HCT116 (cell line): Measurements from ENCODE around the gene PRDX2. TPM values are rescaled to one million over a fixed set of nuclear protein-coding genes. Genes with fewer than 3 reads are reported as not detected.

Experiments
- ATAC-seq: fragments of 200-7000 bp; cut with Tn5 transposase; 2 replicates; pipeline ENCODE4 v1.9.1; 2020; ENCODE audit warnings: mild to moderate bottlenecking, moderate library complexity
- BruUV-seq: library from RNA; stranded (reverse); fragments of 400-500 nt; replicated peaks from 2 replicates; lab custom pipeline; 2021; lab: Mats Ljungman, UMichigan
- CTCF ChIA-PET: fragments of 300-600 bp; sonication (Branson Sonifier 250); formaldehyde crosslinking; loops from one replicate; lab custom pipeline; 2021; ENCODE audit warnings: antibody characterized with exemption; lab: Charles Lee
- POLR2A ChIA-PET: fragments of 300-600, 350-600 bp; sonication (Branson Sonifier 250); formaldehyde crosslinking; loops from one replicate; lab custom pipeline; 2021; ENCODE audit warnings: antibody characterized with exemption; lab: Charles Lee
- RAD21 ChIA-PET, 2 experiments: fragments of 300-600 bp; sonication (Branson Sonifier 250); formaldehyde crosslinking; loops; one replicate each; lab custom pipeline; 2023; ENCODE audit warnings: low total read pairs in 2 of 2; ENCODE audit not compliant: uncharacterized antibody in 2 of 2, unreplicated experiment in 2 of 2, low non-redundant PET in 1 of 2; lab: Charles Lee
- DNase-seq: peaks from one replicate; pipeline ENCODE4 v3.0.0-alpha.2; 2010; ENCODE audit warnings: low read depth, low spot score
- H2AFZ ChIP-seq: fragments of 200-600 bp; shearing (Covaris generic), sonication (generic); 2 replicates; pipeline ENCODE4 v1.6.1; 2017; ENCODE audit warnings: low read depth, mixed run types, mixed read lengths, antibody characterized with exemption, low read length; ENCODE audit not compliant: poor library complexity, severe bottlenecking
- H3K27ac ChIP-seq: 2 replicates; pipeline ENCODE4 v1.5.1; 2012; ENCODE audit warnings: low read depth, low read length
- H3K27me3 ChIP-seq: fragments of 200-600 bp; sonication (generic); 2 replicates; pipeline ENCODE4 v1.6.1; 2016; ENCODE audit warnings: mixed run types, low read length, mixed read lengths; ENCODE audit not compliant: insufficient read depth
- H3K36me3 ChIP-seq, 2 experiments: fragments of 200-500 bp in 1 of 2; fragments of 200-600 bp in 1 of 2; sonication (Bioruptor generic) in 1 of 2; sonication (generic) in 1 of 2; 2 replicates each; pipeline versions ENCODE4 v1.5.1 to v1.6.1; 2014 to 2016; ENCODE audit warnings: low read length in 2 of 2, inconsistent platforms in 1 of 2, mixed read lengths in 1 of 2, mixed run types in 1 of 2; ENCODE audit not compliant: insufficient read depth in 2 of 2, control insufficient read depth in 1 of 2
- H3K4me1 ChIP-seq, 2 experiments: fragments of 200-600 bp in 1 of 2; sonication (generic) in 1 of 2; 2 replicates each; pipeline versions ENCODE4 v1.5.1 to v1.6.1; 2012 to 2017; ENCODE audit warnings: low read length in 2 of 2, inconsistent platforms in 1 of 2, mild to moderate bottlenecking in 1 of 2, mixed read lengths in 1 of 2, mixed run types in 1 of 2, moderate library complexity in 1 of 2; ENCODE audit not compliant: insufficient read depth in 2 of 2, control insufficient read depth in 1 of 2
- H3K4me2 ChIP-seq: fragments of 200-600 bp; sonication (generic); 2 replicates; pipeline ENCODE4 v1.6.1; 2017; ENCODE audit warnings: mixed run types, low read length, mixed read lengths
- H3K4me3 ChIP-seq, 2 experiments: fragments of 200-600 bp in 1 of 2; sonication (generic) in 1 of 2; replicated peaks in 1 of 2; 2 replicates each; pipeline ENCODE4 v1.5.1; 2011 to 2016; ENCODE audit warnings: low read length in 2 of 2, control low read depth in 1 of 2, low read depth in 1 of 2, mild to moderate bottlenecking in 1 of 2, mixed read lengths in 1 of 2, mixed run types in 1 of 2
- H3K79me2 ChIP-seq: fragments of 200-600 bp; sonication (generic); 2 replicates; pipeline ENCODE4 v1.6.1; 2017; ENCODE audit warnings: mild to moderate bottlenecking, mixed run types, low read length, moderate library complexity, mixed read lengths; ENCODE audit not compliant: insufficient read depth
- H3K9ac ChIP-seq: fragments of 200-600 bp; sonication (generic); 2 replicates; pipeline ENCODE4 v1.6.1; 2016; ENCODE audit warnings: low read length, mixed read lengths
- H3K9me2 ChIP-seq: fragments of 200-600 bp; sonication (generic), shearing (Covaris generic); 2 replicates; pipeline ENCODE4 v1.6.1; 2017; ENCODE audit warnings: mixed run types, mild to moderate bottlenecking, moderate library complexity; ENCODE audit not compliant: insufficient read depth
- H3K9me3 ChIP-seq, 2 experiments: fragments of 200-500 bp in 1 of 2; fragments of 200-600 bp in 1 of 2; sonication (Bioruptor generic) in 1 of 2; sonication (generic) in 1 of 2; 2 replicates each; pipeline ENCODE4 v1.6.1; 2014 to 2017; ENCODE audit warnings: low read length in 2 of 2, mixed read lengths in 2 of 2, inconsistent platforms in 1 of 2, low read depth in 1 of 2, mild to moderate bottlenecking in 1 of 2, mixed run types in 1 of 2, moderate library complexity in 1 of 2; ENCODE audit not compliant: control insufficient read depth in 1 of 2, insufficient read depth in 1 of 2
- H4K20me1 ChIP-seq: fragments of 200-600 bp; sonication (generic), shearing (Covaris generic); 2 replicates; pipeline ENCODE4 v1.6.1; 2017; ENCODE audit warnings: mixed run types, mild to moderate bottlenecking, moderate library complexity; ENCODE audit not compliant: insufficient read depth
- EGR1 ChIP-seq: IDR thresholded peaks from 2 replicates; pipeline ENCODE4 v1.6.1; 2012; ENCODE audit warnings: low read depth
- FOSL1 ChIP-seq: IDR thresholded peaks from 2 replicates; pipeline ENCODE4 v1.6.1; 2012; ENCODE audit warnings: low read depth
- MAX ChIP-seq: IDR thresholded peaks from 2 replicates; pipeline ENCODE4 v1.6.1; 2012
- POLR2AphosphoS5 ChIP-seq: IDR thresholded peaks from 2 replicates; pipeline ENCODE4 v1.6.1; 2011; ENCODE audit warnings: mild to moderate bottlenecking, low read depth, low read length, moderate library complexity
- REST ChIP-seq: IDR thresholded peaks from 2 replicates; pipeline ENCODE4 v1.6.1; 2012; ENCODE audit warnings: low read depth
- intact Hi-C: fragments of 100-400 bp; cut with micrococcal nuclease; formaldehyde crosslinking; loops from 2 replicates; pipeline ENCODE4 v1.10.0; 2022
- total RNA-seq: library from RNA; stranded (reverse); gene quantifications from one replicate; pipeline ENCODE4 v1.2.1, GENCODE V29; 2021; ENCODE audit not compliant: unreplicated experiment

PRDX2 gene
- total RNA-seq, 1 experiment from 2014 or later, result 387 TPM

DNA sequence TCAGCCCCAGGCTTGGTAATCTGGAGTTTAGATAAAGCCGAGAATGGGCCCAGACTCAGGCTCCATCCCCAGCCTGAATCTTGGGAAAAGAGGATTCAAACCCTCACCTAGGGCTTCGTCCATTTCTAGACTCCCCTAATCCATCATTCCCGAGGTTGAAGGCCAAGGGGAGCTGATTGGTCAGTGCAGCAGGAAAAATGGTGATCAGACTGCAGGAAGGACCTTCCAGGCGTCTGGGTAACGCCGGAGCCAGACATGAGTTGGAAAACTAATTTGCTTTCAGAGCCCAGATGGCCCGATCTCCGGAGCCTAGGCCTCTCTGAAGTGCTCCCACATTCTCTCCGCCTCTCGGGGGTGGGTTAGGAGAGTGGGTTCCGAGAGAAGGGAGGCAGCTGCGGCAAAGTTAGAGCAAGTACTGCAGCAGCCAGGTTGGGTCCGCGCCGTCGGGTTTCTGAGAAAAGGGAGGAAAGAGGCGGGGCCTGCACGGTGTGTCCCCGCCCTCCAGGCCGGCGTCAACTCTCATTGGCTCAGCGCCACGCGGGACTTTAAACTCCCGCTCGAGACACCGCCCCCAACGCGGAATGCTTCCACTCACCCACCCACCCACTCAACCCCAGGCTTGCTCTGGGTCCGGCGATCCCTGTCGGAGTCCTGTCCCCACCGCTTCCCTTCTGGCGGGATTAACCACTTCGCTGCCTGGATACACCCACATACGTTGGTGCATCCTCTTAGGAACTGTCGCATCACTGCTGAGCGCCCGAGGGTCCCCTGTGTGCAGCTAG is 33.6 kb upstream of the PRDX2 start:
- BruUV-seq, result TSS peak; percentile 84
- ATAC-seq, result peak; percentile 37

More for the DNA sequence above, 33.6 kb upstream of the PRDX2 start:
- H3K9me3 ChIP-seq, result no peaks in the 10 kb centered on the region
- 0 out of 2 replicates have a peak, but pooled peaks have one; percentile 42 for TF ChIP-seq EGR1
- 0 out of 2 replicates have a peak, but pooled peaks have one; percentile 9 for TF ChIP-seq MAX
- peak; percentile 67 for TF ChIP-seq POLR2AphosphoS5
- TF ChIP-seq REST, result no peak
- TF ChIP-seq FOSL1, result no peak
- TF ChIP-seq, all 23 proteins: peak for 3
- Histone ChIP-seq H3K4me3 (peak overlapping the region; percentile 65 to 69), H3K4me2 (peak overlapping the region; percentile 93), H3K9me2 (no peaks in the 10 kb centered on the region), H3K36me3 (no peaks in the 10 kb centered on the region), H3K27ac (peak overlapping the region; percentile 89), H3K79me2 (peaks cover 12% of the 10 kb centered on the region; the same call in 1 of the 2 replicates), H2AFZ (no peak overlapping the region), H3K4me1 (peaks cover 46 to 69% of the 10 kb centered on the region in 2 experiments), H3K9ac (peak overlapping the region; percentile 73), H4K20me1 (no peaks in the 10 kb centered on the region), H3K27me3 (no peaks in the 10 kb centered on the region)
- peak; percentile 69 for DNase-seq
- ChIA-PET CTCF (interaction anchor here (1.3 to 2.6 kb wide), 7 partner anchors 12 to 130 kb away, joined by 3 to 12 read pairs (median 4); no protein-coding TSS in a partner anchor), RAD21 (no interaction called here), POLR2A (interaction anchor here (0.8 to 3.0 kb wide), 4 partner anchors 10 to 60 kb away, joined by 3 to 14 read pairs (median 4); partner anchors contain the start of genes JUNB and RNASEH2A)
- intact Hi-C loops, result loop anchor here (5.0 kb wide), 2 partner anchors 33 to 118 kb away; partner anchors contain the start of genes PRDX2 and THSD8
